ENCODE measurements around the gene FCMR. TPM values are rescaled to one million over a fixed set of nuclear protein-coding genes. Genes with fewer than 3 reads are reported as not detected.

Gene FCMR
- total and polyA plus RNA-seq, 4 donors, result 0.70 to 3.6 (median 1.7) TPM

DNA sequence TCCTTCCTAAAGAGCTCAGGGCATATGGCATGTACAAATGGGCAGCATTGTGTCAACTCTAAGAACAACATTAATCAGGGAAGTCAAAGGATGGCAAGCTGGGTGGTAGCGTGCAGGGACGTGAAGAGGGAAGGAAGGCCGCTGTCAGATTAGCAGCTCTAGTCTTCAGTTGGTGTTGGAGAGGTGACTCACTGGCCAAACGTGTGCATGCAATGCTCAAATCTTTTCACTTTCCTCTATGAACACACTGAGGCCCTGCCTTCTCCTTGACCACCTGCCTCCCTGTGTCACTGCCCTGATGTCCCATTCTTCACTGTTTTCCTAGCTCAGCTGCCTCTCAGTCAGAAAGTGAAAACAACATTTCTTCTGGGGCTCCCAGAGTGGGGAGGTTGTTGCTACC is 30.4 kb upstream of the FCMR start:
- 57% methylated on average over 4 of the region's 4 CpGs for WGBS
- Histone ChIP-seq H3K36me3 (ENCODE audit: control insufficient read depth in 4 of 4, insufficient read depth in 3 of 4, low read depth in 1 of 4, low read length in 3 of 4) (no peaks in the 10 kb centered on the region), H3K4me3 (ENCODE audit: low read depth in 1 of 3, low read length in 3 of 3) (no peak overlapping the region), H3K9ac (ENCODE audit: low read depth in 1 of 2, low read length in 2 of 2) (no peak overlapping the region), H3K4me1 (ENCODE audit: control insufficient read depth in 4 of 4, insufficient read depth in 4 of 4, low read length in 3 of 4) (peaks cover 21 to 78% (median 70%) of the 10 kb centered on the region in 4 donors), H3K9me3 (ENCODE audit: control insufficient read depth in 4 of 4, low read length in 3 of 4) (peaks cover 0 to 2% (median 0%) of the 10 kb centered on the region in 4 donors), H3K27ac (ENCODE audit: low read depth in 1 of 2, low read length in 2 of 2) (peak overlapping the region; percentile 53 to 85), H3K27me3 (ENCODE audit: control insufficient read depth in 4 of 4, insufficient read depth in 4 of 4, low read length in 3 of 4) (no peaks in the 10 kb centered on the region)
- no peak for DNase-seq (ENCODE audit: low spot score)
- TF ChIP-seq JUND (IDR thresholded peaks at IDR 0.05) (no peak), TAF1 (conservative IDR thresholded peaks at IDR 0.05) (no peak), FOXA1 (IDR thresholded peaks at IDR 0.05) (no peak), NR2F2 (IDR thresholded peaks at IDR 0.05) (no peak), CTCF (IDR thresholded peaks at IDR 0.05; ENCODE audit: low read depth, low read length, missing input control) (no peak), YY1 (IDR thresholded peaks at IDR 0.05) (no peak), RXRA (IDR thresholded peaks at IDR 0.05) (no peak), ATF3 (IDR thresholded peaks at IDR 0.05) (no peak), EGR1 (IDR thresholded peaks at IDR 0.05; ENCODE audit: low read depth in 2 of 2) (no peak)
- TF ChIP-seq, protein P1, sequence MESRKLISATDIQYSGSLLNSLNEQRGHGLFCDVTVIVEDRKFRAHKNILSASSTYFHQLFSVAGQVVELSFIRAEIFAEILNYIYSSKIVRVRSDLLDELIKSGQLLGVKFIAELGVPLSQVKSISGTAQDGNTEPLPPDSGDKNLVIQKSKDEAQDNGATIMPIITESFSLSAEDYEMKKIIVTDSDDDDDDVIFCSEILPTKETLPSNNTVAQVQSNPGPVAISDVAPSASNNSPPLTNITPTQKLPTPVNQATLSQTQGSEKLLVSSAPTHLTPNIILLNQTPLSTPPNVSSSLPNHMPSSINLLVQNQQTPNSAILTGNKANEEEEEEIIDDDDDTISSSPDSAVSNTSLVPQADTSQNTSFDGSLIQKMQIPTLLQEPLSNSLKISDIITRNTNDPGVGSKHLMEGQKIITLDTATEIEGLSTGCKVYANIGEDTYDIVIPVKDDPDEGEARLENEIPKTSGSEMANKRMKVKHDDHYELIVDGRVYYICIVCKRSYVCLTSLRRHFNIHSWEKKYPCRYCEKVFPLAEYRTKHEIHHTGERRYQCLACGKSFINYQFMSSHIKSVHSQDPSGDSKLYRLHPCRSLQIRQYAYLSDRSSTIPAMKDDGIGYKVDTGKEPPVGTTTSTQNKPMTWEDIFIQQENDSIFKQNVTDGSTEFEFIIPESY (IDR thresholded peaks at IDR 0.05), result no peak

GRCh38 chr1:206951318-206952100 is 29.8 kb upstream of the FCMR start:
- Histone ChIP-seq H3K4me1 (ENCODE audit: control insufficient read depth in 4 of 4, insufficient read depth in 4 of 4, low read length in 3 of 4) (peaks cover 21 to 80% (median 70%) of the 10 kb centered on the region in 4 donors), H3K9ac (ENCODE audit: low read depth in 1 of 2, low read length in 2 of 2) (no peak overlapping the region), H3K27me3 (ENCODE audit: control insufficient read depth in 4 of 4, insufficient read depth in 4 of 4, low read length in 3 of 4) (no peaks in the 10 kb centered on the region), H3K9me3 (ENCODE audit: control insufficient read depth in 4 of 4, low read length in 3 of 4) (peaks cover 0 to 2% (median 0%) of the 10 kb centered on the region in 4 donors), H3K36me3 (ENCODE audit: control insufficient read depth in 4 of 4, insufficient read depth in 3 of 4, low read depth in 1 of 4, low read length in 3 of 4) (no peaks in the 10 kb centered on the region), H3K27ac (ENCODE audit: low read depth in 1 of 2, low read length in 2 of 2) (peak overlapping the region; percentile 53 to 85), H3K4me3 (ENCODE audit: low read depth in 1 of 3, low read length in 3 of 3) (no peak overlapping the region)
- DNase-seq (ENCODE audit: low spot score), result no peak
- 24% methylated on average over 4 of the region's 4 CpGs for WGBS
- TF ChIP-seq RAD21 (IDR thresholded peaks at IDR 0.05), result peak; percentile 24 to 53
- TF ChIP-seq NR2F2 (IDR thresholded peaks at IDR 0.05), result peak; percentile 22
- peak; percentile 67 for TF ChIP-seq MAX (IDR thresholded peaks at IDR 0.05)
- peak; percentile 29 for TF ChIP-seq TAF1 (conservative IDR thresholded peaks at IDR 0.05)
- peak; percentile 77 for TF ChIP-seq REST (IDR thresholded peaks at IDR 0.05)
- peak; percentile 88 for TF ChIP-seq SP1 (IDR thresholded peaks at IDR 0.05)
- peak in 1 of 2 donors; percentile 18 for TF ChIP-seq EGR1 (IDR thresholded peaks at IDR 0.05; ENCODE audit: low read depth in 2 of 2)
- no peak for TF ChIP-seq ATF3 (IDR thresholded peaks at IDR 0.05)
- TF ChIP-seq, protein P1 (IDR thresholded peaks at IDR 0.05), result peak; percentile 22
- TF ChIP-seq JUND (IDR thresholded peaks at IDR 0.05), result peak; percentile 70 to 82
- TF ChIP-seq FOXA2 (IDR thresholded peaks at IDR 0.05), result peak; percentile 80
- TF ChIP-seq FOXA1 (IDR thresholded peaks at IDR 0.05), result no peak
- TF ChIP-seq YY1 (IDR thresholded peaks at IDR 0.05), result peak; percentile 58
- no peak for TF ChIP-seq CTCF (IDR thresholded peaks at IDR 0.05; ENCODE audit: low read depth, low read length, missing input control)
- TF ChIP-seq RXRA (IDR thresholded peaks at IDR 0.05), result peak; percentile 85 to 90
- TF ChIP-seq GABPA (IDR thresholded peaks at IDR 0.05 in 1 of 2, conservative IDR thresholded peaks at IDR 0.05 in 1 of 2), result peak in 1 of 2 donors; percentile 32

All from liver (tissue), 9 donors.